Measurements from ENCODE around the gene CTDP1.
"Not testable (repeated sequence)": the region's sequence is repeated elsewhere in the genome, so short reads cannot be mapped to it uniquely, and the experiment has no call there.

The CTDP1 gene

DNA sequence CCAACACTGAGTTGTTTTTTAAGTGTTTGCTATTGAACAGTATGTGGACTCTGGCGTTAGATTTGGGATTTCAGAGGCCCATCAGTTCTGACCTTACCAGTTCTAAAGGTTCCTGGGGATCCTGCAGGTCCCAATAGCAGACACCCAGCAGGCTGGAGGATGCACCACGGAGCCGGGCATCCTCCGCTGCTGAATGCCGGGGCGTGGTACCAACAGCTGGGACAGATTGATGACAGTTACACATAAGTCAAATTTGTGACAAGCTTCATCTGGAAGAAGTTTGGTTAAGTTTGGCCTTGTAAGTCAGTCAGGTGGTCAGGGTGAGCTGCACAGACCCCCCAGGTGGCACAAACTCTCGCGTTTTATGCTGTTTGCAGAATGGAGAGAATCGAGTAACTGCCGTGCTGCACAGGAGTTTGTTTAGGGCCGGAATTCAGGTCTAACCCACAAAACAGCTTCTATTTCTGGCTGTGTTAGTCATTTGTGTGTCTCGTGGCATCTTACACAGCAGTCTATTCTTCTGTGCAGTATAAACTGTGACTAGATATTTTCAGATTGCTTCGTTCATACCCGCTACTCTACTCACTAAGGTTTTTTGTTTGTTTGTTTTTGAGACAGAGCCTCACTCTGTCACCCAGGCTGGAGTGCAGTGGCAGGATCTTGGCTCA lies 19.2 kb downstream of the CTDP1 start:
- no peak for DNase-seq (ENCODE audit: low read depth)

DNA sequence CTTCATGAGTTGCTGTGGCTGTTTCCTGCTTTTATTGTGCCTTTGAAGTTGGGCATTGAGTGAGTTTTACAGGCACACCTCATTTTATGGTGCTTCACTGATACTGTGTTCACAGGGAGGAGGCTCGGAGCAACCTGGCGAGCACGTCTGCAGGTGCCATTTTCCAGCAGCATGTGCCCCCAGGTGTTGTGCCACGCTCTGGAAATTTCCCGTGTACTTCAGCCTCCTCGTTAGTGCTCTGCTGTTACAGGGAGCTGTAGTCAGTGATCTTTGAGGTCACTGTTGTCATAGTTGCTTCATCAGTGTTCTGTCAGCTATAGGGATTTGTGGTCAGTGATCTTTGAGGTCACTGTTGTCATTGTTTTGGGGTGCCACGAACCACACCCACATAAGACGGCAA lies 20.1 kb downstream of the CTDP1 start:
- DNase-seq (ENCODE audit: low read depth), result no peak

DNA sequence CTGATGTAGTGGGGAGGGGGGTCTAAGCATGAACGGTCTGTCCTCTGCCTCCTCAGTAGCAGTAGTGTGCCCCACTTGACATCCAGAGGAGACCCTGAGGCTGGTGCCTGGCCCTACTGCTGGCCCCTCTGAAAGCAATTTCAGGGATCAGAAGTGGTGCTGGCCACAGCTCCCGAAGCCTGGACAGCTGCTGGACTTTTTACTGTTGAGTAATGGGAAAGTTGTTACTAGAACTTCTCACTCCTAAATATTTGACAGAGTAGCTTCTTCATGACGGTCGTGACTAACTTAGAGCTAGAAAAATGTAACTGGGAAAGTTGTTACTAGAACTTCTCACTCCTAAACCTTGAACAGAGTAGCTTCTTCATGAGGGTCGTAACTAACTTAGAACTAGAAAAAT lies 23.3 kb downstream of the CTDP1 start:
- DNase-seq (ENCODE audit: low read depth), result no peak

DNA sequence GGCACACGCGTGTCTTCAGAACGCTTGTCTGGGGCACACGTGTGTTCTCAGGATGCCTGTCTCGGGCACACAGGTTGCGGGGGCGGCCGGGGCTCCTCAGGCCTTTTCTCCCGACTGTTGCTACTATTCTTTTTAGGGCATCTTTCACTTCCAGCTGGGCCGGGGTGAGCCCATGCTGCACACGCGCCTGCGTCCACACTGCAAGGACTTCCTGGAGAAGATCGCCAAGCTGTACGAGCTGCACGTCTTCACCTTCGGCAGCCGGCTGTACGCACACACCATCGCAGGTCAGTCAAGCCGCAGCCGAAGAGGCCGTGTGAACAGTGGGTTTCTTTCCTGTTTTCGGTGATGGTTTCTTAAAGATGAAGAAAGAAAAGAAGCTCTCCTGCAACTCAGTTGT lies 25.0 kb downstream of the CTDP1 start:
- DNase-seq (ENCODE audit: low read depth), result no peak

DNA sequence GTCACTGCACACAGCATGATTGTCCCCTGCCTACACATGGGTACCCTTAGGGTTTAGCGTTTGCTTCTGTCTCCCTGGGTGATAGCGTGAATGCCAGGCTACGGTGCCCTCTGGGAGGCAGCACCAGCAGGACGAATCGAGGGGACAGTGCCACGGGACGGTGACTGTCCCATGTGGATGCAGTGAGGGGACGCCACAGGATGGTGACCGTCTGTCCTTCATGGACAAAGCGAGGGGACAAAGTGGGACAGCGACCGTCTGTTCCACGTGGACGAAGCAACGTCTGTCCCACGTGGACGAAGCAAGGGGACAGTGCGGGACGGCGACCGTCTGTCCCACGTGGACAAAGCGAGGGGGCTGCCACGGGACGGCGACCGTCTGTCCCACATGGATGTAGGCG lies 25.7 kb downstream of the CTDP1 start:
- no peak for DNase-seq (ENCODE audit: low read depth)

DNA sequence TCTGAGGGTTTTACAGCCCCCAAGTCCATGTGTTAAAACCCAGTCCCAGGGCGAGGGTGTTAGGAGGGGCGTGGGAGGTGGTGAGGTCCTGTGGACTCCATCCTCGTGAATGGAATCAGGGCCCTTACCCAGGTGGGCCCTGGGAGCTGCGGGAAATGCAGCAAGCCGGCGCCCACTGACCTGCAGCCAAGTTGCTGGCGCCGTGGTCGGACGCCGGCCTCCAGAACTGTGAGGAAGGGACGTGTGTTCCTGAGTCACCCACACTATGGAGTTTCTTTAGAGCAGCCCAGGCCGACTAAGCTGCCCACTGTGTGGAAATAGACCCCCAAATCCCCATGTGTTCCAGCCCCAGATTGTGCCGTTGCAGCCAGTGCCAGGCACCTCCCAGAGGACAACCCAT lies 26.4 kb downstream of the CTDP1 start:
- no peak for DNase-seq (ENCODE audit: low read depth)

DNA sequence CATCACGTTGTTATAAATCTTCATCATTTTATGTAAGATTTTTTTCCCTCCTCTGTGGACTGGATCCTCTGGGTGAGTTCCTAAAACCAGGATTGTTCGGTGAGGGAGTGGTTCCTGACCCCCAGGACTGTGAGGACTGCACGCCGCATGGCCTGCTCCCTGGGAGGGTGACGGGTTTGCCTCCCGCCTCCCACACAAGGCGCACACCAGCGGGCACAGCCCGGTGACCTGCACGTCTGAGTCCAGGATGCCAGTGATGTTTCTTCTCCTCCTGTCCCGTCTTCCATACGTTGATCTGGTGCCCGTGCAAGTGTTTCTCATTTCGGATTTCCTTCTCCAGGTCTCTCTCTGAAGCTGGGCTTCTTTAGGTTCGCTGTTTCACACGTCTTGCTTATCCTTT lies 27.1 kb downstream of the CTDP1 start:
- no peak for DNase-seq (ENCODE audit: low read depth)

DNA sequence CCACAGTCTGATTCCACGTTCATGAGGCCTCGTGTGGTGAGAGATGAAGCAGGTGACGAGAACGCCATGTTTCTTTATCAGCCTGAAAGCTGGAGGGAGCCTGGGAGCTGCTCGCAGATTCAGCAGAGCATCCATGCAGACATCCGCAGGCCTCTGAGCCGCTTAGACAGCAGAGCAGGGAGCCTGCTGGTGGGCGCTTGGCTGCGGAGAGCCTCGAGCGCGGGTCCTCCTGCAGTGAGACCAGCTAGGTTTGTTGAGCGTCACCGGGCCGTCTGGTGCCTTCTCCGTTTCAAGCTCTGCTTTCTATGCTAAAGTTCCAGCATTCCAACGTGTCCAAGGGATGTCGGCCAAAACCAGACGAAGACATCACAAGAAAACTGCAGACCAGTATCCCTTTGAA lies 27.6 kb downstream of the CTDP1 start:
- no peak for DNase-seq (ENCODE audit: low read depth)

DNA sequence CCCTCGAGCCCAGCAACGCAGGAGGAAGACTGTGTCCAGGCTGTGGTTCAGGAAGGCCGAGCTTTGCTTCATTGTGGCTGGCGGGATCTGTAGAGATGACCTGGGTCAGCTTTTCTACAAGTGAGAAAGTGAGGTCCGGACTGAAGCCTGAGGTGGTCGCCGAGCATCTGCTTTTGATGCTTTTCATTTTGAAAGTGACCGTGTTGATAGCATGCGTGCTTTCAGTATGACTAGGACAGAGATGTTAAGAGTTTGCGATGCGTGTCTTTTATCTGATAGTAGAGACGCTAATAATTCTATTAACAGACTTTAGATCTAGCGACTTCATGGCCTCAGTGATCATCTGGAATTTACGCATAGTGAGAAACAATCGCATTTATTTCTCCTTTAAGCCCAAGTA lies 28.1 kb downstream of the CTDP1 start:
- DNase-seq (ENCODE audit: low read depth), result no peak

DNA sequence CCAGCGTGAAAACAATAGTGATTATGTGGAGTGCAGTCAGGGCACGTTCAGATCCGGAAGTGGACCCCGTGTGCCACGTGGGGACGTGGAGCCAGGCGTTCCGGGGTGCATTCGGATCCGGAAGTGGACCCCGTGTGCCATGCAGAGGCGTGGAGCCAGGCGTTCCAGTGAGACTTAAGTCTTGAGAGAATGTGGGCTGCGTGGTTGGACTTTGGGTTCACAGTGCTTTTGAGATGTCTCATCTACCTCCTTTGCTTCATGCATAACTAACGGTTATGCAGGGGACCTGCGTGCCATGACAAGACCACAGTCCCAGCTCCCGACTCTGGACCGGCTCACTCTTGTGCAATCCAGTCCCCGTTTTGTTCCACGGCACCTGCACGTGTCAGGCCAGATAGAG lies 28.8 kb downstream of the CTDP1 start:
- DNase-seq (ENCODE audit: low read depth), result no peak

DNA sequence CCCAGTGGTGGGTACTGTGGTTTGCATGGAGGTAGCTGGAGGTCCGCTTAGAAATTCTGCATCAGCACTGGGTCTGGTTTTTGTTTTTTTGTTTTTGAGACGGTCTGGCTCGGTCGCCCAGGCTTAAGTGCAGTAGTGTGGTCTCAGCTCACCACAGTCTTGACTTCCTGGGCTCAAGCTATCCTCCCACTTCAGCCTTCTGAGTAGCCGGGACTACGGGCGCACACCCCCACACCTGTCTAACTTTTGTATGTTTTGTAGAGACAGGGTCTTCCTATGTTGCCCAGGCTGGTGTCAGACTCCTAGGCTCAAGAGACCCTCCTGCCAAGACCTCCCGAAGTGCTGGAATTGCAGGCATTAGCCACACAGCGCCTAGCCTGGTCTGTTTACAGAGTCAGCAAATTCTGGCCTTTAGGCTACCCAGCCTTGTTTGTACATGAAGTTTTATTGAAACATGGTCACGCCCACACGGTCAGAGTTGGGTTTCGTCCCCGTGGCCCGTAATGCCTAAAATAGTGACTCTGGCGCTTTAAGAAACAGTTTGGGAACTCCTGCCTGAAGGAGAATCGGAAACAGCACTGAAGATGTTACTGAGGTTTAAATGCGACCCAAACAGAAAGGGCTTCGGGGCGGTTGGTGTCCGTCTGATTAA lies 32.7 kb downstream of the CTDP1 start:
- no peak for DNase-seq (ENCODE audit: low read depth)

DNA sequence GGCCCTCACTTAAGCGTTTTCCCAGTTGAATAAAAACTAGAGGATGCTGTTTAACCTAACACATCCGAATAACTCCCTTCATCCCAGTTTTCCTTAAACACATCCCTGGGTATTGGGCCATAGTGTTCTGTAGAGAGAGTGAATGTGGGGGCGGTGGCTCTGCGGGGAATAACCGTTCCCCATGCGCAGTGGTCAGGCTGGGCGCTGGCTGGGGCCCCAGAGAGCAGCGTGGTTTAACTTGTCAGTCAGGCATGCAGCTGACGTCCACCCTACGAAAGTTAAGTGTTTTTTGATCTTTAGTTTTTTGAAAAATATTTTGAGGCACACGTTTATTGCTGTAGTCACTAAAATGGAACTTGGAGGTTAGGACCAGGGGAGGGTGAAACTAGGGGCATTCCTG lies 33.7 kb downstream of the CTDP1 start:
- no peak for DNase-seq (ENCODE audit: low read depth)

DNA sequence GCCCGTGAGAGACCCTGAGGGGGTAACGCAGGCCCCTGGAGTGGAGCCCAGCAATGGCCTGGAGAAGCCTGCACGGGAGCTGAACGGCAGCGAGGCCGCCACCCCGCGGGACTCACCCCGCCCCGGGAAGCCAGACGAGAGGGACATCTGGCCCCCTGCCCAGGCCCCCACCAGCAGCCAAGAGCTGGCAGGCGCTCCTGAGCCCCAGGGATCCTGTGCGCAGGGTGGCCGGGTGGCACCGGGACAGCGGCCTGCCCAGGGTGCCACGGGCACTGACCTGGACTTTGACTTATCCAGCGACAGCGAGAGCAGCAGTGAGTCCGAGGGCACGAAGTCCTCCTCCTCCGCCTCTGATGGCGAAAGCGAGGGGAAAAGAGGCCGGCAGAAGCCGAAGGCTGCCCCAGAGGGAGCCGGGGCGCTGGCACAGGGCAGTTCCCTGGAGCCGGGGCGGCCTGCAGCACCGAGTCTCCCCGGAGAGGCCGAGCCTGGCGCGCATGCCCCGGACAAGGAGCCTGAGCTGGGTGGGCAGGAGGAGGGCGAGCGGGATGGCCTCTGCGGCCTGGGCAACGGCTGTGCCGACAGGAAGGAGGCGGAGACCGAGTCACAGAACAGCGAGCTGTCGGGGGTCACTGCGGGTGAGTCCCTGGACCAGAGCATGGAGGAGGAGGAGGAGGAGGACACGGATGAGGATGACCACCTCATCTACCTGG lies 35.1 kb downstream of the CTDP1 start:
- DNase-seq (ENCODE audit: low read depth), result no peak

DNA sequence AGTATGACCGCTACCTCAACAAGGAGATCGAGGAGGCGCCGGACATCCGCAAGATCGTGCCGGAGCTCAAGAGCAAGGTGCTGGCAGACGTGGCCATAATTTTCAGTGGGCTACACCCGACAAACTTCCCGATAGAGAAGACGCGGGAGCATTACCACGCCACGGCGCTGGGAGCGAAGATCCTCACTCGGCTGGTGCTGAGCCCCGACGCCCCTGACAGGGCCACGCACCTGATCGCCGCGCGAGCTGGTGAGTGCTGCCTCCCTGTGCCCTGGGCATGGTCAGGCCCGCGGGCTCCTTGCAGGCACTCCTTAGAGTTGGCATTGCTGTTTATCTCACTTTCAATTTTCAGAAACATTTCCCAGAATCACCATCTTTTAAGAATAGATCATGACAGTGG lies 35.7 kb downstream of the CTDP1 start:
- no peak for DNase-seq (ENCODE audit: low read depth)

DNA sequence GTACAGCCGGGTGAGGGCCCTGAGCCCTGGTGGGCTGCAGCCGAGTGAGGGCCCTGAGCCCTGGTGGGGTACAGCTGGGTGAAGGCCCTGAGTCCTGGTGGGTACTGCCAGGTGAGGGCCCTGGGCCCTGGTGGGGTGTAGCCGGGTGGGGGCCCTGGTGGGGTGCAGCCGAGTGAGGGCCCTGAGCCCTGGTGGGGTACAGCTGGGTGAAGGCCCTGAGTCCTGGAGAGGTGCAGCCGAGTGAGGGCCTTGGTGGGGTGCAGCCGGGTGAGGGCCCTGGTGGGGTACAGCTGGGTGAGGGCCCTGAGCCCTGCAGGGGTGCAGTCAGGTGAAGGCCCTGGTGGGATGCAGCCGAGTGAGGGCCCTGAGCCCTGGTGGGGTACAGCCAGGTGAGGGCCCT lies 37.5 kb downstream of the CTDP1 start:
- no peak for DNase-seq (ENCODE audit: low read depth)

DNA sequence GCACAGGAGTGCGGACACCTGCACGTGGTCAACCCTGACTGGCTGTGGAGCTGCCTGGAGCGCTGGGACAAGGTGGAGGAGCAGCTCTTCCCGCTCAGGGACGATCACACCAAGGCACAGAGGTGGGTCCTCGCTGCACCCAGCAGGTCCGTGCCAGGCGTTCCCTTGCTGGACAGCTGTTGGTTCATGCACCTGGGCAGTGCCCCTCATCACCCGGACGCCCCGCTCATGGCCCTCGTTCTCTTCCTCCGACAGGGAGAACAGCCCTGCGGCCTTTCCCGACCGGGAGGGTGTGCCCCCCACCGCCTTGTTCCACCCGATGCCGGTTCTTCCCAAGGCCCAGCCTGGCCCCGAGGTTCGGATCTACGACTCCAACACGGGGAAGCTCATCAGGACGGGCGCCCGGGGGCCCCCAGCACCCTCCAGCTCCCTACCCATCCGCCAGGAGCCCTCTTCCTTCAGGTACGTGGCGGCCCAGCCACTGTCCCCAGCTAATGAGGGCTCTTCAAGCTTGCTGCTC lies 38.0 kb downstream of the CTDP1 start:
- no peak for DNase-seq (ENCODE audit: low read depth)

DNA sequence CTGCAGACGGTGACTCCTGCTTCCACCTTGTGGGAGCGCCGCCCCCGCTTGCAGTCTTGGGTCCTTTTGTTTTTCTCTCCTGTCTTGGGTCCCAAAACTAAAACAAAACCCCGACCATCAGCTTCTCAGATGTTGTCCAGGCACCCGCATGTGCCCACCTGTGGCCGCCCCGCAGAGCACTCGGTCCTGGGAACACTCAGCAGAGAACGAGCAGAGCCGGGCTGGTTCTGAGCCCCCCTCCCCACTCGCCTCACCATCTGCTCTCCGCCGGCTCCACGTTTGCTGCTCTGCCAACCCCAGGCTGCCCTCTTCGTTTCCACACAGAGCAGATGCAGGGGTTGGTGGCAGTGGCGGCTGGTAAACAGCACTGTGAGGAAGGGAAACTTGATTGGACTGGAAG lies 38.5 kb downstream of the CTDP1 start:
- DNase-seq (ENCODE audit: low read depth), result no peak

DNA sequence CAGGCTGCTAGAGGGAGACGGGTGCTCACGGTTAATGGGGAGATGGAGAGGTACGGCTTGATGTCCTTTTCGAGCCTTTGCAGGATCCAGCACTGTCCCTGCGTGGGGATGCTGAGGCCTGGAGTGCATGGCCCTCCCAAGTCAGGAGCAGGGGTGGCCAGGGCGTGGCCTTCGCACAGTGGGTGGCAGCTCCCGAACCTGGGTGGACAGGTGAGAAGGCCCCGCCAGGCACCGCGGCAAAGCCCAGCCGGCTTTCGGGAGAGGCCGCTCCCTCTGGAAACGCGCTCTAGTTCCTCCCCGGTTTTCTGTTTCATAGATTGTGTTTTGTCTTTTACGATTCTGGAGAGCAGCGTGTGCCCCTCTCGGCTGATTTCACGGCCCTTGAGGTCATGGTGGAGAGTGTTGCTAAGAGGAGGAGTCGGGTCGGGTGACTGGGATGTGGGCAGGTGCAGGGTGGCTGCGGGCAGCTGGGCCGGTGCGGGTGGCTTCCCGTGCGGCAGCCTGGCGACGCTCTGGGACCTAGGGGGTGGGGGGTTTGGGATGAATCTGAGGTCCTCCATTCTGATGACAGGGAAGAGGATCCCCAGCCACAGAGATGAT lies 39.4 kb downstream of the CTDP1 start:
- no peak for DNase-seq (ENCODE audit: low read depth)

DNA sequence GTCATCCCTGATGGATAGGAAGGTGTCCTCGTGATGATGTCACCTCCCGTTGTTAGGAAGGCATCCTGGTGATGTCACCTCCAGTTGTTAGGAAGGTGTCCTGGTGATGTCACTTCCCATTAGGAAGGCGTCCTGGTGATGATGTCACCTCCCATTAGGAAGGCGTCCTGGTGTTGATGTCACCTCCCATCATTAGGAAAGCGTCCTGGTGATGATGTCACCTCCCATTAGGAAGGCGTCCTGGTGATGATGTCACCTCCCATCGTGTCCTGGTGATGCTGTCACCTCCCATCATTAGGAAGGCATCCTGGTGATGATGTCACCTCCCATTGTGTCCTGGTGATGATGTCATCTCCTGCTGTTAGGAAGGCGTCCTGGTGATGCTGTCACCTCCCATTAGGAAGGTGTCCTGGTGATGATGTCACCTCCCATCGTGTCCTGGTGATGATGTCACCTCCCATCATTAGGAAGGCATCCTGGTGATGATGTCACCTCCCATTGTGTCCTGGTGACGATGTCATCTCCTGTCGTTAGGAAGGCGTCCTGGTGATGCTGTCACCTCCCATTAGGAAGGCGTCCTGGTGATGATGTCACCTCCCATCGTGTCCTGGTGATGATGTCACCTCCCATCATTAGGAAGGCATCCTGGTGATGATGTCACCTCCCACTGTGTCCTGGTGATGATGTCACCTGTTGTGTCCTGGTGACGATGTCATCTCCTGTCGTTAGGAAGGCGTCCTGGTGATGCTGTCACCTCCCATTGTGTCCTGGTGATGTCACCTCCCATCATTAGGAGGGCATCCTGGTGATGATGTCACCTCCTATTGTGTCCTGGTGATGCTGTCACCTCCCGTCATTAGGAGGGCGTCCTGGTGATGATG lies 40.1 kb downstream of the CTDP1 start:
- not testable (repeated sequence) for DNase-seq (ENCODE audit: low read depth)

DNA sequence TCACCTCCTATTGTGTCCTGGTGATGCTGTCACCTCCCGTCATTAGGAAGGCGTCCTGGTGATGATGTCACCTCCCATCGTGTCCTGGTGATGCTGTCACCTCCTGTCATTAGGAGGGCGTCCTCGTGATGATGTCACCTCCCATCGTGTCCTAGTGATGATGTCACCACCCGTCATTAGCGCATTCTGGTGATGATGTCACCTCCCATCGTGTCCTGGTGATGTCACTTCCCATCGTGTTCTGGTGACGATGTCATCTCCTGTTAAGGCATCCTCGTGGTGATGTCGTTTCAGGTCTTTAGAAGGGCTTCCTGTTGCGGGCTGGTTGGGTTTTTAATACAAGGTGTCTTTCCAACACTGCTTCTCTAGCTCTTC lies 40.7 kb downstream of the CTDP1 start:
- DNase-seq (ENCODE audit: low read depth), result no peak

DNA sequence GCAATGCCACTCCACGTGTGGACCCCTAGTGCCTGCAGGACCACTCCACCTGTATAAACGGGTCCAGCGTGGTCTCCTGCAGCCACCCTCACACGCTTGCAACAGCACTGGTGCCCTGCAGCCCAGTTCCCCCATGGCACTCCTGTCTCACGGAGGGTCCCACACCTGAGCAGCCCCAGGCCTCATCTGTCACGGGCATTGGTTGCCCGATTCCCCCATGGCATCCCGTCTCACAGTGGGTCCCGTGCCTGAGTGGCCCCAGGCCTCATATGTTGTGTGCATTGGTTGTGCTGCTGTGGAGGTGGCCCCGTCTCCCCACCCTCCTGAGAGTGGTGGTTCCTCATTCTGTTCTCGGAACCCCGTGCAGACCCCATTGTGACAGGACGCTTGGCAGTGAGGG lies 43.4 kb downstream of the CTDP1 start:
- DNase-seq (ENCODE audit: low read depth), result no peak

DNA sequence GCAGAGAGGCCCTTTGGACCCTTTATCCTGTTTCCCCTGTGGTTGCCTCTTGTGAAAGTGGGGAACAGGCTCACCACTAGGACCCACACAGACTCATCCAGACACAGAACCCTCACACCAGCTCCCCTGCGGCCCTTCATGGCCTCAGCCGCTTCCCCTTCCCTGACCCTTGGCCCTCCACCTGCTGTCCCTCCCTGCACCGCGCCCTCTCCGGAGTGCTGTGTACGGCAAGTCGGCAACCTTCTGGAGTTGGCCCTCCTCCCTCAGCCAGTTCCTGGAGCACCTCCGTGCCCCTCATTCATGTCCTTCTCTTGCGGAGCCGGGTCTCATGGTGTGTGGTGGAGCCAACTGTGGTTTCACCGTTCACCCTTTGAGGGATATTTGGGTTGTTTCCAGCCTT lies 44.0 kb downstream of the CTDP1 start:
- no peak for DNase-seq (ENCODE audit: low read depth)

All from T follicular helper cell (primary cell).